Fibroblast of villous mesenchyme (primary cell): ENCODE data around the gene RHOD. TPM values are rescaled to one million over a fixed set of nuclear protein-coding genes. Genes with fewer than 3 reads are reported as not detected.

Source experiments
- DNase-seq: peaks from one replicate; pipeline ENCODE4 v3.0.0-alpha.2; 2010; ENCODE audit warnings: low read depth
- H3K4me3 ChIP-seq: 2 replicates; pipeline ENCODE4 v1.5.1; 2011; ENCODE audit warnings: low read depth, mild to moderate bottlenecking, low read length
- total RNA-seq: library from RNA; depleted of rRNA; stranded (reverse); fragments of >200 nt; gene quantifications from 2 replicates; pipeline ENCODE4 v1.2.3, GENCODE V29; 2012
- TF ChIP-seq, protein P1 (sequence below): IDR thresholded peaks from 2 replicates; pipeline ENCODE4 v1.5.1; 2012; ENCODE audit warnings: low read depth, mild to moderate bottlenecking, low read length; ENCODE audit not compliant: insufficient read depth

Gene RHOD
- total RNA-seq, 1 donor = 12.5 TPM

- DNase-seq = no peak
- no peak overlapping the region for H3K4me3 ChIP-seq
- TF ChIP-seq, protein P1, sequence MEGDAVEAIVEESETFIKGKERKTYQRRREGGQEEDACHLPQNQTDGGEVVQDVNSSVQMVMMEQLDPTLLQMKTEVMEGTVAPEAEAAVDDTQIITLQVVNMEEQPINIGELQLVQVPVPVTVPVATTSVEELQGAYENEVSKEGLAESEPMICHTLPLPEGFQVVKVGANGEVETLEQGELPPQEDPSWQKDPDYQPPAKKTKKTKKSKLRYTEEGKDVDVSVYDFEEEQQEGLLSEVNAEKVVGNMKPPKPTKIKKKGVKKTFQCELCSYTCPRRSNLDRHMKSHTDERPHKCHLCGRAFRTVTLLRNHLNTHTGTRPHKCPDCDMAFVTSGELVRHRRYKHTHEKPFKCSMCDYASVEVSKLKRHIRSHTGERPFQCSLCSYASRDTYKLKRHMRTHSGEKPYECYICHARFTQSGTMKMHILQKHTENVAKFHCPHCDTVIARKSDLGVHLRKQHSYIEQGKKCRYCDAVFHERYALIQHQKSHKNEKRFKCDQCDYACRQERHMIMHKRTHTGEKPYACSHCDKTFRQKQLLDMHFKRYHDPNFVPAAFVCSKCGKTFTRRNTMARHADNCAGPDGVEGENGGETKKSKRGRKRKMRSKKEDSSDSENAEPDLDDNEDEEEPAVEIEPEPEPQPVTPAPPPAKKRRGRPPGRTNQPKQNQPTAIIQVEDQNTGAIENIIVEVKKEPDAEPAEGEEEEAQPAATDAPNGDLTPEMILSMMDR = no peak
These were observed 29.0 kb downstream of the RHOD start for GRCh38 chr11:67085617-67086016.

- no peak overlapping the region for H3K4me3 ChIP-seq
- TF ChIP-seq, protein P1 = no peak
- no peak for DNase-seq
These were observed 34.1 kb downstream of the RHOD start for GRCh38 chr11:67090717-67091116.

GRCh38 chr11:67095214-67095507 is 38.5 kb downstream of the RHOD start:
- DNase-seq = no peak
- TF ChIP-seq, protein P1 = no peak
- no peak overlapping the region for H3K4me3 ChIP-seq

DNA sequence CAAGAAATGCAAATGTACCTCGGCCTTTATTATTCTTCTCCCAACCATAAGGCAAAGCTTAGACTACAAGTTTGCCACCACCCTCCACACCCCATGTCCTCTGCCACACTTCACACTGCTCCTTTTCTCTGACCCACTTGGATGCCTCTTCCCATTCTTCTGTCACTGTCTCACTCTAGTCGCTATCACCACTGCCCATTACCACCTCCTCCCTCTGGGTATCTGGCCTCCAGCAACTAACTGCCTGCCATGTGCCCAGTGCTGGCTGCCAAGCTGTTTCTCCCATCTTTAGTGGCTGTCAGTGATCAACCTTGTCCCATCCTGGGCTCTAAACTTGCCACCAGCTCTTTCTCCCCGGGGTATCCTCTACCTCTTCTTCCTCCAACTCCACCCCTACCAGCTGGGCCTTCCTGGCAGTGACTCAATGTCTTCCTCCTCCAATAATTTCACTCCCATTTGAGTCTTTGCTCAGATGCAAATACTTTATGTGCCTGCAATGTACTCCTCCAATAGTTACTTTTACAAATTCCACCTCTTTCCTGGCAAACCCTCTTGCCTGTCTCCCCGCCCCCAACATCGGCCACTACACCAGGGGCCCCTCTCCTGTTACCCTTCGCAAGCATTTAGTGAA is 42.3 kb downstream of the RHOD start:
- no peak for DNase-seq
- TF ChIP-seq, protein P1 = no peak
- H3K4me3 ChIP-seq = no peak overlapping the region

DNA sequence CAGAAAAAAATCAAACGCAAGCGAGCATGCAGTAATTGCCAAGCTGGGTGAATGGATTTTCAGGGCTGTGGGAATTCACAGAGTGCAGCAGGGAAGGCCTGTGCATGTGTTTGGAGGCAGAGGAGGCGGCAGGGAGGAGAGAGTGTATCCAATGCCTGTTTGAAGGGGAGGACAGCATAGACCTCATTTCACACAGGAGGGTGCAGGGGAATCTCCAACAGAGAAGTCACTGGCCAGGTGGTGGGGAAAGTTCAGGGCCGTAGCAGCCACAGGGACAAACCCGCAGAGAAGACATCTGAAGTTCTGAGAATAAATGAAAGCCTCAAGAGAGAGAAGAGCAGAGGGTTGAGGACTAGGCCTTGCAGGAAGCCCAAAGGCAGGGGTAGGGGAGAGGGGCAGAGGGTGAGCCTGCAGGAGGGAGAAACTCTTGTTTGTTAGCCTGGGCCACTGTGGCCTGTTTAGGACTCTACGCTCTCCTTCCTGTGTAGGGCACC is 43.2 kb downstream of the RHOD start:
- no peak for DNase-seq
- TF ChIP-seq, protein P1 = no peak
- H3K4me3 ChIP-seq = no peak overlapping the region

- H3K4me3 ChIP-seq = no peak overlapping the region
- TF ChIP-seq, protein P1 = no peak
- DNase-seq = no peak
These were observed 46.0 kb downstream of the RHOD start for GRCh38 chr11:67102664-67103063.

GRCh38 chr11:67105964-67106363 is 49.3 kb downstream of the RHOD start:
- TF ChIP-seq, protein P1 = no peak
- no peak for DNase-seq
- no peak overlapping the region for H3K4me3 ChIP-seq
